K562 (cell line): Measurements from ENCODE around the gene INPP5D. TPM values are rescaled to one million over a fixed set of nuclear protein-coding genes. Genes with fewer than 3 reads are reported as not detected.

ENCODE experiments used
- HLTF ChIP-seq: fragments of 450-650 bp; IDR thresholded peaks from 2 replicates; pipeline ENCODE4 v1.6.1; 2016
- NFIC ChIP-seq: fragments of 450-650 bp; IDR thresholded peaks from 2 replicates; pipeline ENCODE4 v1.6.1; 2017; ENCODE audit warnings: mild to moderate bottlenecking, inconsistent platforms
- POU5F1 ChIP-seq: fragments of 150-350 bp; IDR thresholded peaks from 2 replicates; pipeline ENCODE4 v1.6.1; 2014; ENCODE audit warnings: borderline replicate concordance, low read length, low read depth, mild to moderate bottlenecking; ENCODE audit not compliant: partially characterized antibody
- PRMT5 ChIP-seq: sonication (generic); formaldehyde crosslinking; IDR thresholded peaks from 2 replicates; pipeline ENCODE4 v1.5.0; 2020; ENCODE audit warnings: missing genetic modification reagents
- RBM15 ChIP-seq: fragments of 200-400 bp; formaldehyde crosslinking; IDR thresholded peaks from 2 replicates; pipeline ENCODE4 v1.6.1; 2018; ENCODE audit warnings: mild to moderate bottlenecking, low read length, moderate library complexity; ENCODE audit not compliant: insufficient read depth
- SOX6 ChIP-seq: fragments of 450-650 bp; IDR thresholded peaks from 2 replicates; pipeline ENCODE4 v1.6.1; 2014; ENCODE audit warnings: mild to moderate bottlenecking
- TAF7 ChIP-seq: fragments of 450-650 bp; IDR thresholded peaks from 2 replicates; pipeline ENCODE4 v1.6.1; 2016; ENCODE audit warnings: missing genetic modification characterization, missing compliant biosample characterization
- TAL1 ChIP-seq: fragments of 450-650 bp; IDR thresholded peaks from 2 replicates; pipeline ENCODE4 v1.6.1; 2016; ENCODE audit warnings: mild to moderate bottlenecking
- ZKSCAN8 ChIP-seq: fragments of 200-800 bp; sonication (Bioruptor generic); IDR thresholded peaks from 2 replicates; pipeline ENCODE4 v1.6.1; 2016; ENCODE audit warnings: missing genetic modification characterization, missing compliant biosample characterization
- polyA plus RNA-seq, 8 experiments: library from polyadenylated mRNA; depleted of rRNA in 4 of 8; stranded (reverse) in 5 of 8; unstranded in 3 of 8; fragments of >200 nt; fragmentation: Nextera tagmentation in 2 of 8; fragmentation: Illumina TruSeq in 1 of 8; extraction: Ambion mirVana in 2 of 8; extraction: Trizol in 1 of 8; gene quantifications; 2 replicates each; pipeline versions ENCODE4 v1.2.1 to v1.2.3, GENCODE V29; 2011 to 2014; ENCODE audit warnings: inconsistent platforms in 1 of 8, missing spikeins in 1 of 8
- total RNA-seq, 7 experiments: library from RNA; depleted of rRNA in 6 of 7; stranded (reverse); fragments of >200 nt in 6 of 7; fragmentation: Illumina TruSeq in 2 of 7; extraction: Trizol in 2 of 7; gene quantifications; 2 replicates each; pipeline versions ENCODE4 v1.2.1 to v1.2.3, GENCODE V29; 2011 to 2021; ENCODE audit warnings: low replicate concordance in 1 of 7
- TF ChIP-seq, protein P1 (sequence below), 2 experiments: fragments of 450-650 bp; IDR thresholded peaks; 2 replicates each; pipeline ENCODE4 v1.6.1; 2016; ENCODE audit warnings: mild to moderate bottlenecking in 2 of 2, borderline replicate concordance in 1 of 2, low read depth in 1 of 2, moderate library complexity in 1 of 2
- TF ChIP-seq, protein P2 (sequence below): fragments of 250-450 bp; sonication (Bioruptor Pico); IDR thresholded peaks from 2 replicates; pipeline ENCODE4 v1.4.0; 2020; ENCODE audit warnings: mild to moderate bottlenecking, moderate library complexity
- TF ChIP-seq, protein P3 (sequence below): fragments of 450-650 bp; IDR thresholded peaks from 2 replicates; pipeline ENCODE4 v1.6.1; 2018; ENCODE audit warnings: mild to moderate bottlenecking, low read depth; ENCODE audit not compliant: partially characterized antibody

Gene INPP5D
- total and polyA plus RNA-seq, 9 of the 15 experiments (the other 6 are each of a cell fraction or from before 2014, with no cell fraction given) = 0.55 to 6.2 (median 2.2) TPM

DNA sequence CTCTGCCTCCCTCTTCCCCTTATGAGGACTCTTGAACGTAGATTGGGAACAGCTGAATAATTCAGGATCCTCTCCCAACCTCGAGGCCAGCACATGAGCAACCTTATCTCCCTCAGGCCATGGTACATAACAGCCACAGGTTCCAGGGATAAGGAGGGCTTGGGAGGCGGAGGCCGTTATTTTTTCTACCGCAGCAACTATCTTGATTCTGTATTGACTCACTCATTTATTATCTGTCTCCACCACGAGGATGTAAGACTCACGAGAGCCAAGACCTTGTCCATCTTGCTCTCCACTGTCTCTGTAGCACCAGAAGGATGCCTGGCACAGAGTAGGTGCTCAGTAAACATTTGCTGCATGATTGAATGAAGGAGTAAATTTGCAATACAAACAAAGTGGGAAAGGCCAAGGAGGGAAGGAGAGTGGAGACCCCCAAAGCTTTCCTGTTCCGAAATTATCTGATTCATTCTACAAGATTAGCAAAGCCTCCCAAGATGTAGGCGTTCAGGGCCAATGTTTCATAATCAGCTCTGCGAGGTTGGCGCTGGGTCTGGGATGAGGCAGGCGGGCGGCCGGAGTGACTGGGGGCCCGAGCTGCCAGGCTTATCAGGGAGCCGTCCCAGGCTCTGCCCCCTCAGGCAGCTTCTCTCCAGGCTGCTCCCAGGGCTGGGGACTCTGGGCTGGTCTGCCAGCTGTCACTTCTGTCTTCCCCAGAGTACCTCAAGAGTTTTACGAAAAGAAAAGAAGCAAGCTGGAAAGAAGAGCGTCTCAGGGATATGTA is 31.6 kb downstream of the INPP5D start (continued):
- TF ChIP-seq, protein P1, sequence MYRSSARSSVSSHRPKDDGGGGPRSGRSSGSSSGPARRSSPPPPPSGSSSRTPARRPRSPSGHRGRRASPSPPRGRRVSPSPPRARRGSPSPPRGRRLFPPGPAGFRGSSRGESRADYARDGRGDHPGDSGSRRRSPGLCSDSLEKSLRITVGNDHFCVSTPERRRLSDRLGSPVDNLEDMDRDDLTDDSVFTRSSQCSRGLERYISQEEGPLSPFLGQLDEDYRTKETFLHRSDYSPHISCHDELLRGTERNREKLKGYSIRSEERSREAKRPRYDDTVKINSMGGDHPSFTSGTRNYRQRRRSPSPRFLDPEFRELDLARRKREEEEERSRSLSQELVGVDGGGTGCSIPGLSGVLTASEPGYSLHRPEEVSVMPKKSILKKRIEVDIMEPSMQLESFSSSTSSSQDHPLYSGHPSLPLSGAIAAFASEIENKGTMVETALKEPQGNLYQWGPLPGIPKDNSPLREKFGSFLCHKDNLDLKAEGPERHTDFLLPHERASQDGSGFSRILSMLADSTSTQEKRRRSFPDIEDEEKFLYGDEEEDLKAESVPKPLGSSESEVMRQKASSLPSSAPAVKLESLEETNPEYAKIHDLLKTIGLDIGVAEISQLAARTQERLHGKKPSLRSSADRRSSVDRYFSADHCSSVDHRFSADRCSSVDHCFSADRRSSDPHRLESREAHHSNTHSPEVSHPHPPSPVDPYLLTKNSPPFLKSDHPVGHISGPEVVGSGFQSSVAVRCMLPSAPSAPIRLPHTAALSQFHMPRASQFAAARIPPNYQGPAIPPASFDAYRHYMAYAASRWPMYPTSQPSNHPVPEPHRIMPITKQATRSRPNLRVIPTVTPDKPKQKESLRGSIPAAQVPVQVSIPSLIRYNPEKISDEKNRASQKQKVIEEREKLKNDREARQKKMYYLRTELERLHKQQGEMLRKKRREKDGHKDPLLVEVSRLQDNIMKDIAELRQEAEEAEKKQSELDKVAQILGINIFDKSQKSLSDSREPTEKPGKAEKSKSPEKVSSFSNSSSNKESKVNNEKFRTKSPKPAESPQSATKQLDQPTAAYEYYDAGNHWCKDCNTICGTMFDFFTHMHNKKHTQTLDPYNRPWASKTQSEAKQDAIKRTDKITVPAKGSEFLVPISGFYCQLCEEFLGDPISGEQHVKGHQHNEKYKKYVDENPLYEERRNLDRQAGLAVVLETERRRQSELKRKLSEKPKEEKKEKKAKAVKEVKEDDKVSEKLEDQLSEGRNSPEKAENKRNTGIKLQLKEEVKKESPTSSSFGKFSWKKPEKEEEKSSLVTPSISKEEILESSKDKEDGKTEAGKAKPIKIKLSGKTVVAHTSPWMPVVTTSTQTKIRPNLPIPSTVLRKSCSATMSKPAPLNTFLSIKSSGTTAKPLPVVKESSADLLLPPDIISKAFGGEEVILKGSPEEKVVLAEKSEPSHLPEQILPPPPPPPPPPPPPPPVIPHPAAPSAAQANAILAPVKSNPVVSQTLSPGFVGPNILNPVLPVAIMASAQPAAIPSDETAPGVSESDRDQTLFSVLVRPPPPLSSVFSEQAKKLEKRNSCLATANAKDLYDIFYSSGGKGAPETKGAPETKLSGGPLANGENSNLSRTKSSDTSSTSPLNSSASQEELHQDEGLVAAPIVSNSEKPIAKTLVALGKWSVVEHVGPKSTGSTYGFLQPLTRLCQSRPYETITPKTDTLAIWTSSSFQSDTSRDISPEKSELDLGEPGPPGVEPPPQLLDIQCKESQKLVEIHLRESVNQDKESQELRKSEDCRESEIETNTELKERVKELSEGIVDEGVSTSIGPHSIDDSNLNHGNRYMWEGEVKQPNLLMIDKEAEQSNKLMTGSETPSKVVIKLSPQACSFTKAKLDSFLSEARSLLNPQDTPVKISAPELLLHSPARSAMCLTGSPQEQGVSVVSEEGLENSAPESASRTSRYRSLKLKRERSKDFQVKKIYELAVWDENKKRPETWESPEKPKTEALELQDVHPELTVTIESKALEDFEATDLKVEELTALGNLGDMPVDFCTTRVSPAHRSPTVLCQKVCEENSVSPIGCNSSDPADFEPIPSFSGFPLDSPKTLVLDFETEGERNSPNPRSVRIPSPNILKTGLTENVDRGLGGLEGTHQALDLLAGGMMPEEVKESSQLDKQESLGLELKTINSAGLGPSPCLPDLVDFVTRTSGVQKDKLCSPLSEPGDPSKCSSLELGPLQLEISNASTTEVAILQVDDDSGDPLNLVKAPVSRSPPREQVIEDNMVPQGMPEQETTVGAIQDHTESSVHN (IDR thresholded peaks at IDR 0.05; ENCODE audit: borderline replicate concordance in 1 of 2, low read depth in 1 of 2) = no peak
- TF ChIP-seq RBM15 = no peak
- no peak for TF ChIP-seq TAF7 (tag)
- peak; percentile 97 for TF ChIP-seq SOX6
- no peak for TF ChIP-seq PRMT5 (CRISPR knock-in tag)
- TF ChIP-seq TAL1 = peak; percentile 98
- peak; percentile 77; the same call in 1 of the 2 replicates for TF ChIP-seq ZKSCAN8
- no peak for TF ChIP-seq POU5F1
- TF ChIP-seq NFIC = peak; percentile 94
- TF ChIP-seq, protein P2, sequence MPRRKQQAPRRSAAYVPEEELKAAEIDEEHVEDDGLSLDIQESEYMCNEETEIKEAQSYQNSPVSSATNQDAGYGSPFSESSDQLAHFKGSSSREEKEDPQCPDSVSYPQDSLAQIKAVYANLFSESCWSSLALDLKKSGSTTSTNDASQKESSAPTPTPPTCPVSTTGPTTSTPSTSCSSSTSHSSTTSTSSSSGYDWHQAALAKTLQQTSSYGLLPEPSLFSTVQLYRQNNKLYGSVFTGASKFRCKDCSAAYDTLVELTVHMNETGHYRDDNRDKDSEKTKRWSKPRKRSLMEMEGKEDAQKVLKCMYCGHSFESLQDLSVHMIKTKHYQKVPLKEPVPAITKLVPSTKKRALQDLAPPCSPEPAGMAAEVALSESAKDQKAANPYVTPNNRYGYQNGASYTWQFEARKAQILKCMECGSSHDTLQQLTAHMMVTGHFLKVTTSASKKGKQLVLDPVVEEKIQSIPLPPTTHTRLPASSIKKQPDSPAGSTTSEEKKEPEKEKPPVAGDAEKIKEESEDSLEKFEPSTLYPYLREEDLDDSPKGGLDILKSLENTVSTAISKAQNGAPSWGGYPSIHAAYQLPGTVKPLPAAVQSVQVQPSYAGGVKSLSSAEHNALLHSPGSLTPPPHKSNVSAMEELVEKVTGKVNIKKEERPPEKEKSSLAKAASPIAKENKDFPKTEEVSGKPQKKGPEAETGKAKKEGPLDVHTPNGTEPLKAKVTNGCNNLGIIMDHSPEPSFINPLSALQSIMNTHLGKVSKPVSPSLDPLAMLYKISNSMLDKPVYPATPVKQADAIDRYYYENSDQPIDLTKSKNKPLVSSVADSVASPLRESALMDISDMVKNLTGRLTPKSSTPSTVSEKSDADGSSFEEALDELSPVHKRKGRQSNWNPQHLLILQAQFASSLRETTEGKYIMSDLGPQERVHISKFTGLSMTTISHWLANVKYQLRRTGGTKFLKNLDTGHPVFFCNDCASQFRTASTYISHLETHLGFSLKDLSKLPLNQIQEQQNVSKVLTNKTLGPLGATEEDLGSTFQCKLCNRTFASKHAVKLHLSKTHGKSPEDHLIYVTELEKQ = no peak
- TF ChIP-seq HLTF = peak; percentile 46; the same call in 1 of the 2 replicates
- TF ChIP-seq, protein P3, sequence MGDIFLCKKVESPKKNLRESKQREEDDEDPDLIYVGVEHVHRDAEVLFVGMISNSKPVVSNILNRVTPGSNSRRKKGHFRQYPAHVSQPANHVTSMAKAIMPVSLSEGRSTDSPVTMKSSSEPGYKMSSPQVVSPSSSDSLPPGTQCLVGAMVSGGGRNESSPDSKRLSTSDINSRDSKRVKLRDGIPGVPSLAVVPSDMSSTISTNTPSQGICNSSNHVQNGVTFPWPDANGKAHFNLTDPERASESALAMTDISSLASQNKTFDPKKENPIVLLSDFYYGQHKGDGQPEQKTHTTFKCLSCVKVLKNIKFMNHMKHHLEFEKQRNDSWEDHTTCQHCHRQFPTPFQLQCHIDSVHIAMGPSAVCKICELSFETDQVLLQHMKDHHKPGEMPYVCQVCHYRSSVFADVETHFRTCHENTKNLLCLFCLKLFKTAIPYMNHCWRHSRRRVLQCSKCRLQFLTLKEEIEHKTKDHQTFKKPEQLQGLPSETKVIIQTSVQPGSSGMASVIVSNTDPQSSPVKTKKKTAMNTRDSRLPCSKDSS = no peak
